DMS 273 (cell line): ENCODE data around the gene PLXDC1.

ENCODE experiments used
- DNase-seq: peaks from one replicate; lab custom pipeline; 2025; ENCODE audit not compliant: unreplicated experiment; lab: John Stamatoyannopoulos, UW

Gene PLXDC1

GRCh38 chr17:39099663-39100286 is 51.7 kb downstream of the PLXDC1 start:
- DNase-seq = peak; percentile 96

- no peak for DNase-seq
Observed at GRCh38 chr17:39098588-39098987, 52.8 kb downstream of the PLXDC1 start.

GRCh38 chr17:39097537-39097936 is 53.9 kb downstream of the PLXDC1 start:
- DNase-seq = no peak

- no peak for DNase-seq
Observed at GRCh38 chr17:39097150-39097519, 54.3 kb downstream of the PLXDC1 start.

- DNase-seq = no peak
Observed at GRCh38 chr17:39096508-39097149, 54.8 kb downstream of the PLXDC1 start.

- DNase-seq = no peak
Observed at GRCh38 chr17:39095309-39095686, 56.1 kb downstream of the PLXDC1 start.

GRCh38 chr17:39094607-39095308 is 56.7 kb downstream of the PLXDC1 start:
- no peak for DNase-seq

- no peak for DNase-seq
Observed at GRCh38 chr17:39092692-39093230, 58.7 kb downstream of the PLXDC1 start.

- DNase-seq = no peak
Observed at GRCh38 chr17:39090908-39091665, 60.4 kb downstream of the PLXDC1 start.

- DNase-seq = no peak
Observed at GRCh38 chr17:39090400-39090799, 61.0 kb downstream of the PLXDC1 start.

GRCh38 chr17:39084558-39084957 is 66.9 kb downstream of the PLXDC1 start:
- DNase-seq = peak; percentile 67

- DNase-seq = no peak
Observed at GRCh38 chr17:39083270-39083669, 68.2 kb downstream of the PLXDC1 start.

GRCh38 chr17:39082482-39082881 is 69.0 kb downstream of the PLXDC1 start:
- peak; percentile 61 for DNase-seq

GRCh38 chr17:39081851-39082250 is 69.6 kb downstream of the PLXDC1 start:
- DNase-seq = no peak

- peak; percentile 39 for DNase-seq
Observed at GRCh38 chr17:39080421-39081078, 70.9 kb downstream of the PLXDC1 start.

GRCh38 chr17:39079836-39080235 is 71.6 kb downstream of the PLXDC1 start:
- DNase-seq = no peak

- no peak for DNase-seq
Observed at GRCh38 chr17:39077866-39078265, 73.6 kb downstream of the PLXDC1 start.

GRCh38 chr17:39077252-39077651 is 74.2 kb downstream of the PLXDC1 start:
- no peak for DNase-seq

- no peak for DNase-seq
Observed at GRCh38 chr17:39074676-39075075, 76.8 kb downstream of the PLXDC1 start.

- no peak for DNase-seq
Observed at GRCh38 chr17:39073916-39074315, 77.5 kb downstream of the PLXDC1 start.

GRCh38 chr17:39073353-39073752 is 78.1 kb downstream of the PLXDC1 start:
- no peak for DNase-seq
